Measurements from ENCODE around the gene PHOX2A.
"Not testable (repeated sequence)": the region's sequence is repeated elsewhere in the genome, so short reads cannot be mapped to it uniquely, and the experiment has no call there.

The PHOX2A gene

DNA sequence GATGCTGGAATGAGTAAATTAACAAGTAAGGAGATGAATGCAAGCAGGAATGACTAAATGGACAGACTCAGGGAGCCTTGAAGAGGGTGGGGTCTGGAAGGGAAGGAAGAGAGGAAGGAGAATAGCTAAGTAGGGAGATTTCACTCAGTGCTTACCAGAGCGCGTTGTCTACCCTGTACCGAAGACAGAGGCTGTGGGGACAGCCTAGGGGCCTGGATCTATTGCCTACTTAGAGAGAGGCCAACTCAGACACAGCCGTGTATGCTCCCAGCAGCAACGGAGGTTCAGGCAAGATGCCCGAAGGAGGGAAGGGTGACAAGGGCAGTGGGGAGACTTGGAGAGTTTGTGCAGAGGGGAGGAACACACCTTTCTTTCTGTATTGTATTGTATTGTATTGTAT, 27.3 kb downstream of the PHOX2A start, which contains the start of gene FOLR2:
FOLR2 (plus strand) TSS at position 157 of the 400 bp plus-strand sequence. CDS start 1,791 bp downstream, outside the sequence.
- no peak within 1 kb of the TSS for H3K4me3 ChIP-seq (ENCODE audit: low read depth, low read length)
- no peak for DNase-seq (ENCODE audit: low read depth)
- TF ChIP-seq, protein P1, sequence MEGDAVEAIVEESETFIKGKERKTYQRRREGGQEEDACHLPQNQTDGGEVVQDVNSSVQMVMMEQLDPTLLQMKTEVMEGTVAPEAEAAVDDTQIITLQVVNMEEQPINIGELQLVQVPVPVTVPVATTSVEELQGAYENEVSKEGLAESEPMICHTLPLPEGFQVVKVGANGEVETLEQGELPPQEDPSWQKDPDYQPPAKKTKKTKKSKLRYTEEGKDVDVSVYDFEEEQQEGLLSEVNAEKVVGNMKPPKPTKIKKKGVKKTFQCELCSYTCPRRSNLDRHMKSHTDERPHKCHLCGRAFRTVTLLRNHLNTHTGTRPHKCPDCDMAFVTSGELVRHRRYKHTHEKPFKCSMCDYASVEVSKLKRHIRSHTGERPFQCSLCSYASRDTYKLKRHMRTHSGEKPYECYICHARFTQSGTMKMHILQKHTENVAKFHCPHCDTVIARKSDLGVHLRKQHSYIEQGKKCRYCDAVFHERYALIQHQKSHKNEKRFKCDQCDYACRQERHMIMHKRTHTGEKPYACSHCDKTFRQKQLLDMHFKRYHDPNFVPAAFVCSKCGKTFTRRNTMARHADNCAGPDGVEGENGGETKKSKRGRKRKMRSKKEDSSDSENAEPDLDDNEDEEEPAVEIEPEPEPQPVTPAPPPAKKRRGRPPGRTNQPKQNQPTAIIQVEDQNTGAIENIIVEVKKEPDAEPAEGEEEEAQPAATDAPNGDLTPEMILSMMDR (IDR thresholded peaks at IDR 0.05; ENCODE audit: control insufficient read depth, extremely low read depth, insufficient read depth): no peak

DNA sequence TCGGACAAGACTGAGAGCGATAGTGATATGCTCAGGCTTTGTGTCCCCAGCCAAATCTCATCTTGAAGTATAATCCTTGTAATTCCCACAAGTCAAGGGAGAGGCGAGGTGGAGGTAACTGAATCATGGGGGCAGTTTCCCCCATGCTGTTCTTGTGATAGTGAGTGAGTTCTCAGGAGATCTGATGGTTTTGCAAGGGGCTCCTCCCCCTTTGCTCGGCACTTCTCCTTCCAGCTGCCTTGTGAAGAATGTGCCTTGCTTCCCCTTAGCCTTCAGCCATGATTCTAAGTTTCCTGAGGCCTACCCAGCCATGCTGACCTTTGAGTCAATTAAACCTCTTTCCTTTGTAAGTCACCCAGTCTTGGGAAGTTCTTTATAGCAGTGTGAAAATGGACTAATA, 34.9 kb downstream of the PHOX2A start:
- no peak overlapping the region for H3K4me3 ChIP-seq (ENCODE audit: low read depth, low read length)
- TF ChIP-seq, protein P1 (IDR thresholded peaks at IDR 0.05; ENCODE audit: control insufficient read depth, extremely low read depth, insufficient read depth): no peak
- no peak for DNase-seq (ENCODE audit: low read depth)

DNA sequence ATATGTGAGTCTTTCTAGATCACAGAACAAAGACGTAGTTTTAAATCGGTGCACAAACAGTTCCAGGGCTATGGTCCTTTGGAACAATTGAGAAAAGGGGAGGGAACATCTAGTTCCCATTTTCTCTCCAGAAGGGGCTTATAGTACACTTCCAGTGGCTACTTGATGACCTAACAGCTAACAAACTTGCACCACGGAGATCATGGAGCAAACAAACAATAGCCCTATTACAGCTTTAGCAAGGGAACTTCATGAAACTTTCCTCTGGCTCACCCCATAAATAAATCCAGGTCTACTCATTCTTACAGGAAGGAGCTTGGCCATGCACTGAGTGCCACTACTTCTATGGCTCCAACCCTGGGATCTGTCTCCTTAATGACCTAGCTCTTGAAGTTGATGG, 35.7 kb downstream of the PHOX2A start:
- TF ChIP-seq, protein P1 (IDR thresholded peaks at IDR 0.05; ENCODE audit: control insufficient read depth, extremely low read depth, insufficient read depth): no peak
- DNase-seq (ENCODE audit: low read depth): no peak

DNA sequence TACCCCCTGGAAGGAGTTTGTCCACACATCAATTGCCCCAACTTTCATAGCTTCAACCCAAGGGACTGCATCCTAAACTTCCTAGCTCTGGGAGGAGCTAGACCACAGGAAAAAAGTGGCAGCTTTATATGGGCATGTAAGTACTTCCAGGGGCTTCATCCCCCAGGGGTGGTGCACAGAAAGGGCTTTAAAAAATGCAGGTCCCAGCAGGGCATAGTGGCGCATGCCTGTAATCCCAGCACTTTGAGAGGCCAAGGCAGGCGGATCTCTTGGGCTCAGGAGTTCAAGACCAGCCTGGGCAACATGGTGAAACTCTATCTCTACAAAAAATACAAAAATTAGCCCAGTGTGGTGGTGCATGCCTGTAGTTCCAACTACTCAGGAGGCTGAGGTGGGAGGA, 37.2 kb downstream of the PHOX2A start:
- not testable (repeated sequence) for H3K4me3 ChIP-seq (ENCODE audit: low read depth, low read length); DNase-seq (ENCODE audit: low read depth)

More for the DNA sequence above, 35.7 kb downstream of the PHOX2A start:
- H3K4me3 ChIP-seq (ENCODE audit: low read depth, low read length): no peak overlapping the region

DNA sequence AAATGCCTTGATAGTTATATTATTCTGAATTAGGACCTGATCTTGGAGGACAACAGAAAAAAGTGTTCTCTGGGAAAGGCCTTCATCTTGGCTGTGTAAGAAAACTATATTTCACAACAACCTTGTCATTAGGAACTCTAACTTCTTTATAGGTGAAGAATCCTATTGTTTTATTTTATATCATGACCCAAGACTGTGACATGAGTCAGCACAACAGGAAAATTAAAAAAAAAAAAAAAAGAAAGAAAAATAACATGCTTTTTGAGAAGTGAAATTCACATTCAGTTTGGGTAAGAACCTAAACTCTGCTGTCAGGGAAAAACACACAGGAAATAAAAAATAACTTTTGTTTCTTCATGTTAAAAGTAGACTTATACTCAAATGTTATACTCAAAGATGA, 39.1 kb downstream of the PHOX2A start:
- TF ChIP-seq, protein P1 (IDR thresholded peaks at IDR 0.05; ENCODE audit: control insufficient read depth, extremely low read depth, insufficient read depth): no peak
- DNase-seq (ENCODE audit: low read depth): no peak

DNA sequence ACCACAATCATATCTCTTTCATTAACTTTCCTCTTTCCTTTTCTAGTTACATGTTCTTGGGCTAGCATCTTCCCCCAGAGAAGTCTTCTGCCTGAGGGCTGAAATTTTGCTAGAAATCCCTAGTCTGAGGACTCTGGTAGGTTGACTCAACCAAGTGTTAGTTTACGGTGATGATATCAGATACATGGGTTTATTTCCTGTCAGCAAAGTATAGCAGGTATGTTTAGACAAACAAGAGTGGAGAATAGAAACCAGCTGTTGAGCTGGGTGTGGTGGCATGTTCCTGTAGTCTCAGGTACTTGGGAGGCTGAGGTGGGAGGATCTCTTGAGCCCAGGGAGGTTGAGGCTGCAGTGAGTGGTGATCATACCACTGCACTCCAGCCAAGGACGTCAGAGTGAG, 40.8 kb downstream of the PHOX2A start:
- TF ChIP-seq, protein P1 (IDR thresholded peaks at IDR 0.05; ENCODE audit: control insufficient read depth, extremely low read depth, insufficient read depth): no peak
- DNase-seq (ENCODE audit: low read depth): no peak
- no peak overlapping the region for H3K4me3 ChIP-seq (ENCODE audit: low read depth, low read length)

More for the DNA sequence above, 39.1 kb downstream of the PHOX2A start:
- no peak overlapping the region for H3K4me3 ChIP-seq (ENCODE audit: low read depth, low read length)

DNA sequence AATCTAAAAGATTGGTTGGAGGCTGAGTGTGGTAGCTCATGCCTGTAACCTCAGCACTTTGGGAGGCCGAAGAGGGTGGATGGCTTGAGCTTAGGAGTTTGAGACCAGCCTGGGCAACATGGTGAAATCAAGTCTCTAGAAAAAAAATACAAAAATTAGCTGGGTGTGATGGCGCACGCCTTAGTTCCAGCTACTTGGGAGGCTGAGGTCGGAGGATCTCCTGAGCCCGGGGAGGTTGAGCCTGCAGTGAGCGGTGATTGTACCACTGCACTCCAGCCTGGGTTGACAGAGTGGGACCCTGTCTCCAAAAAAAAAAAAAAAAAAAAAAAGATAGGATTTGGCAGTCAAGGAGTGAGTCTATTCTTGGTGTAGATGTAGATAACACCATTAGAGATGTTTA, 41.4 kb downstream of the PHOX2A start:
- no peak for DNase-seq (ENCODE audit: low read depth)

DNA sequence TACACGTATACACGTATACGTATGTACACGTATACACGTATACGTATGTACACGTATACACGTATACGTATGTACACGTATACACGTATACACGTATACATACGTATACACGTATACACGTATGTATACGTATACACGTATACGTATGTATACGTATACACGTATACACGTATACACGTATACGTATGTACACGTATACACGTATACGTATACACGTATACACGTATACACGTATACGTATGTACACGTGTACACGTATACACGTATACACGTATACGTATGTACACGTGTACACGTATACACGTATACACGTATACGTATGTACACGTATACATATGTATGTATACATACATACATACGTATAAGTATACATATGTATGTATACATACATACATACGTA, 42.5 kb downstream of the PHOX2A start:
- H3K4me3 ChIP-seq (ENCODE audit: low read depth, low read length); DNase-seq (ENCODE audit: low read depth): not testable (repeated sequence)

More for the DNA sequence above, 41.4 kb downstream of the PHOX2A start:
- H3K4me3 ChIP-seq (ENCODE audit: low read depth, low read length): no peak overlapping the region
- TF ChIP-seq, protein P1 (IDR thresholded peaks at IDR 0.05; ENCODE audit: control insufficient read depth, extremely low read depth, insufficient read depth): no peak

Measured in LNCaP clone FGC (cell line).